Stomach (tissue), 9 donors: ENCODE data around the gene STRN. TPM values are rescaled to one million over a fixed set of nuclear protein-coding genes. Genes with fewer than 3 reads are reported as not detected.

ENCODE experiments used
- DNase-seq, 2 donors: peaks; one replicate each; pipeline versions ENCODE4 v3.0.0 to v3.0.0-alpha.2; 2013 to 2019
- H3K27ac ChIP-seq, 5 donors: fragments of 200-600 bp in 4 of 5; sonication (generic) in 4 of 5; one replicate each; pipeline ENCODE4 v1.5.1; 2013 to 2019; ENCODE audit warnings: mild to moderate bottlenecking in 1 of 5, moderate library complexity in 1 of 5
- H3K27me3 ChIP-seq, 3 donors: fragments of 200-600 bp; sonication (generic); one replicate each; pipeline ENCODE4 v1.5.1; 2017 to 2019; ENCODE audit warnings: mixed run types in 1 of 3
- H3K36me3 ChIP-seq, 4 donors: fragments of 200-600 bp; sonication (generic); 1 replicate in 3 of 4; 2 replicates in 1 of 4; pipeline ENCODE4 v1.5.1; 2016 to 2019
- H3K4me1 ChIP-seq, 4 donors: fragments of 200-600 bp; sonication (generic); one replicate each; pipeline ENCODE4 v1.5.1; 2016 to 2019
- H3K4me3 ChIP-seq, 4 donors: fragments of 200-600 bp; sonication (generic) in 3 of 4; one replicate each; pipeline ENCODE4 v1.5.1; 2016 to 2019; ENCODE audit warnings: mild to moderate bottlenecking in 1 of 4
- H3K9me3 ChIP-seq, 4 donors: fragments of 200-600 bp; sonication (generic); one replicate each; pipeline ENCODE4 v1.5.1; 2016 to 2019
- EP300 ChIP-seq: sonication (generic); formaldehyde crosslinking; IDR thresholded peaks from one replicate; pipeline ENCODE4 v1.6.1; 2017; ENCODE audit warnings: antibody characterized with exemption
- POLR2A ChIP-seq, 4 donors: fragments of 450-650 bp; IDR thresholded peaks; one replicate each; pipeline ENCODE4 v1.6.1; 2016; ENCODE audit warnings: antibody characterized with exemption in 4 of 4, control low read depth in 2 of 4, mild to moderate bottlenecking in 1 of 4, moderate library complexity in 1 of 4
- POLR2AphosphoS5 ChIP-seq, 3 donors: sonication (generic); formaldehyde crosslinking; IDR thresholded peaks; one replicate each; pipeline ENCODE4 v1.6.1; 2016; ENCODE audit warnings: antibody characterized with exemption in 3 of 3
- WGBS, 5 donors: extraction: QIAGEN DNeasy Blood & Tissue Kit in 3 of 5; methylation state at CpG; one replicate each; pipeline versions ENCODE4 v1.1.5 to v1.1.7; 2013 to 2018; 5-methylcytosine and 5-hydroxymethylcytosine counted together
- intact Hi-C: fragments of 100-400 bp; cut with DNase I; formaldehyde crosslinking; loops from one replicate; pipeline ENCODE4 v1.15.1; 2023; ENCODE audit warnings: low total_unique reads
- polyA plus RNA-seq, 3 donors: library from polyadenylated mRNA; stranded (reverse); fragments of 200-250 nt; gene quantifications; one replicate each; pipeline ENCODE4 v1.2.3, GENCODE V29; 2013
- total RNA-seq, 5 donors: library from RNA; depleted of rRNA; stranded (reverse); fragments of >200 nt; gene quantifications; one replicate each; pipeline versions ENCODE4 v1.1.0 to v1.2.3, GENCODE V29; 2014 to 2016
- TF ChIP-seq, protein P1 (sequence below), 7 experiments: fragments of 450-650 bp in 4 of 7; fragments of 200-600 bp in 3 of 7; sonication (generic) in 3 of 7; IDR thresholded peaks; one replicate each; pipeline ENCODE4 v1.5.1; 2016 to 2019; ENCODE audit warnings: antibody characterized with exemption in 7 of 7, control low read depth in 2 of 7, mild to moderate bottlenecking in 1 of 7
- donor health status: healthy with polysubstance abuse.
- donor health status: Bipolar disorder and iron deficiency.
- donor health status: healthy.

The STRN gene
- total and polyA plus RNA-seq, 8 donors: 3.5 to 34.9 (median 10.7) TPM

GRCh38 chr2:36855429-36855828, 110.9 kb downstream of the STRN start:
- Histone ChIP-seq H3K4me1 (no peaks in the 10 kb centered on the region), H3K9me3 (no peaks in the 10 kb centered on the region), H3K36me3 (peaks cover 11 to 83% (median 69%) of the 10 kb centered on the region in 4 donors), H3K27me3 (no peaks in the 10 kb centered on the region), H3K4me3 (no peak overlapping the region), H3K27ac (no peak overlapping the region)
- 96 to 100% (median 97%) methylated on average over 2 of the region's 2 CpGs for WGBS, 5 donors
- DNase-seq: no peak
- TF ChIP-seq POLR2A (IDR thresholded peaks at IDR 0.05): no peak
- TF ChIP-seq EP300: no peak
- TF ChIP-seq, protein P1, sequence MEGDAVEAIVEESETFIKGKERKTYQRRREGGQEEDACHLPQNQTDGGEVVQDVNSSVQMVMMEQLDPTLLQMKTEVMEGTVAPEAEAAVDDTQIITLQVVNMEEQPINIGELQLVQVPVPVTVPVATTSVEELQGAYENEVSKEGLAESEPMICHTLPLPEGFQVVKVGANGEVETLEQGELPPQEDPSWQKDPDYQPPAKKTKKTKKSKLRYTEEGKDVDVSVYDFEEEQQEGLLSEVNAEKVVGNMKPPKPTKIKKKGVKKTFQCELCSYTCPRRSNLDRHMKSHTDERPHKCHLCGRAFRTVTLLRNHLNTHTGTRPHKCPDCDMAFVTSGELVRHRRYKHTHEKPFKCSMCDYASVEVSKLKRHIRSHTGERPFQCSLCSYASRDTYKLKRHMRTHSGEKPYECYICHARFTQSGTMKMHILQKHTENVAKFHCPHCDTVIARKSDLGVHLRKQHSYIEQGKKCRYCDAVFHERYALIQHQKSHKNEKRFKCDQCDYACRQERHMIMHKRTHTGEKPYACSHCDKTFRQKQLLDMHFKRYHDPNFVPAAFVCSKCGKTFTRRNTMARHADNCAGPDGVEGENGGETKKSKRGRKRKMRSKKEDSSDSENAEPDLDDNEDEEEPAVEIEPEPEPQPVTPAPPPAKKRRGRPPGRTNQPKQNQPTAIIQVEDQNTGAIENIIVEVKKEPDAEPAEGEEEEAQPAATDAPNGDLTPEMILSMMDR (IDR thresholded peaks at IDR 0.05): no peak
- no peak for TF ChIP-seq POLR2AphosphoS5 (IDR thresholded peaks at IDR 0.05)
- intact Hi-C loops: no loop called here

- H3K27ac ChIP-seq: no peak overlapping the region
- H3K9me3 ChIP-seq: no peaks in the 10 kb centered on the region
- no peak overlapping the region for H3K4me3 ChIP-seq
- H3K4me1 ChIP-seq: no peaks in the 10 kb centered on the region
- no peaks in the 10 kb centered on the region for H3K27me3 ChIP-seq
- intact Hi-C loops: no loop called here
- DNase-seq: no peak
- no peak for TF ChIP-seq POLR2AphosphoS5 (IDR thresholded peaks at IDR 0.05)
- TF ChIP-seq, protein P1 (IDR thresholded peaks at IDR 0.05): no peak
- TF ChIP-seq POLR2A (IDR thresholded peaks at IDR 0.05): no peak
- no peak for TF ChIP-seq EP300
- 77 to 84% (median 79%) methylated on average over 2 of the region's 2 CpGs for WGBS, 5 donors
- H3K36me3 ChIP-seq: peaks cover 11 to 83% (median 73%) of the 10 kb centered on the region in 4 donors
These were observed 112.1 kb downstream of the STRN start for GRCh38 chr2:36854241-36854640.

GRCh38 chr2:36849265-36849664, 117.1 kb downstream of the STRN start:
- Histone ChIP-seq H3K27me3 (no peaks in the 10 kb centered on the region), H3K36me3 (peaks cover 0 to 65% (median 48%) of the 10 kb centered on the region in 4 donors), H3K4me1 (no peaks in the 10 kb centered on the region), H3K27ac (no peak overlapping the region), H3K9me3 (no peaks in the 10 kb centered on the region), H3K4me3 (no peak overlapping the region)
- no peak for DNase-seq
- WGBS, 5 donors: 96 to 98% (median 97%) methylated on average over 8 of the region's 8 CpGs
- TF ChIP-seq POLR2AphosphoS5 (IDR thresholded peaks at IDR 0.05) (no peak), EP300 (no peak), POLR2A (IDR thresholded peaks at IDR 0.05) (no peak)
- TF ChIP-seq, protein P1 (IDR thresholded peaks at IDR 0.05): no peak
- intact Hi-C loops: no loop called here

DNA sequence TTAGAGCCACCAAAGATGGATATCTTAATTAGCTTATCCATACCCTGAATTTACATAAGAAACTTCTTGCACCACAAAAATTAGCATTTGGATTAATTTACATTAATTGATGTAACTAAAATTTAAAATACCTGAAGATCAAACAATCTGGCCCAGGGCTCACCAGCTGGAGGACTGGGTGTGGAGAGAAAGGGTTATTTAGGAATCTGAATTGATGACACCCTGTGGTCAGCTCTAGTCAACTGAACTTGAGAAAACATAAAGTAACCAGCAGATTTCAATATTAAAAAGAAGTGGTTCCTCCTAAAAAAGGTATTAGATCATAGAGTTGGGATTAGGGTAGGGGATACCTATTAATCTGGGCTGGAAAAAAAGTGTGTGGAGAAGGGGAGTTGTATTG, 122.5 kb downstream of the STRN start:
- Histone ChIP-seq H3K27ac (no peak overlapping the region), H3K9me3 (no peaks in the 10 kb centered on the region), H3K36me3 (peaks cover 0 to 34% (median 21%) of the 10 kb centered on the region in 4 donors), H3K4me1 (no peaks in the 10 kb centered on the region), H3K4me3 (no peak overlapping the region), H3K27me3 (no peaks in the 10 kb centered on the region)
- intact Hi-C loops: no loop called here
- TF ChIP-seq EP300 (no peak), POLR2AphosphoS5 (IDR thresholded peaks at IDR 0.05) (no peak), POLR2A (IDR thresholded peaks at IDR 0.05) (no peak)
- TF ChIP-seq, protein P1 (IDR thresholded peaks at IDR 0.05): no peak
- no peak for DNase-seq
